ENCODE data around the gene DCXR. TPM values are rescaled to one million over a fixed set of nuclear protein-coding genes. Genes with fewer than 3 reads are reported as not detected.

Gene DCXR
- total and polyA plus RNA-seq, 10 of the 15 experiments (the other 5 are each of a cell fraction or from before 2014, with no cell fraction given), result 12.3 to 139 (median 88.9) TPM

DNA sequence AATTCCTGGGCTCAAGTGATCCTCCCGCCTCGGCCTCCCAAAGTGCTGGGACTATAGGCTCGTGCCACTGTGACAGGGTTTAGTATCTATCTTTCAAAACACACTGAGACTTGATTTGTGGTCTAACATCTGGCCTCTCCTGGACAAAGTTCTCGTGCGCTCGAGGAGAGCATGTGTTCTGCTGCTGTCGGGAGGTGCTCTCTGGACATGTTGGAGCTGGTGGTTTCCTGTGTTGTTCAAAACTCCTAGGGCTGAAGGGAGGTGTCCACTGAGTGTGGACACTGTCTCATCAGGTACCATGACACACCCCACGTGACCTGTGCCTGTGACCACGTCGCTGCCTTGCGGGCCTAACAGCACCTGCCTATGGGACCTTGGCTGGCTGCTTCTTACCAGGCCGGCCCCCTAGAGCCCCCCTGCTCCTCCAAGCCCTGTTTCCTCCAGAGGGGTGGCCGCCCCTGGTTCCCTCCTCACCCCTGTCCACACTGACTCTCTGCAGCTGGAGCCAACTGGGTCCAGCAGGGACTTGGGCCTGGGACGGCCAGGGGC lies 8.5 kb upstream of the DCXR start:
- no peaks in the 10 kb centered on the region for H3K9me3 ChIP-seq (replicated peaks; ENCODE audit: control insufficient read depth, insufficient read depth, low read length)
- ChIA-PET CTCF (no interaction called here), RAD21 (ENCODE audit: unreplicated experiment) (no interaction called here), SMC1A (ENCODE audit: uncharacterized antibody, unreplicated experiment) (no interaction called here), POLR2A (no interaction called here)
- BruUV-seq (replicated peaks), result no TSS peak
- WGBS (ENCODE audit: insufficient coverage, insufficient replicate concordance, low lambda C conversion rate, missing lambda C conversion rate), result 74% methylated on average over 14 of the region's 14 CpGs
- FAIRE-seq (no peak), DNase-seq (ENCODE audit: low read depth, low spot score) (no peak), ATAC-seq (no peak)
- in situ Hi-C loops (cut with MboI) (no loop called here), intact Hi-C loops (cut with micrococcal nuclease; ENCODE audit: unreplicated experiment) (no loop called here)
- no peaks in the 10 kb centered on the region for H3K4me1 ChIP-seq (ENCODE audit: control insufficient read depth, insufficient read depth, low read length)
- H3K36me3 ChIP-seq (ENCODE audit: control insufficient read depth in 2 of 2, insufficient read depth in 2 of 2, low read length in 1 of 2), result no peaks in the 10 kb centered on the region
- no peaks in the 10 kb centered on the region for H3K27me3 ChIP-seq (replicated peaks in 1 of 2; ENCODE audit: control insufficient read depth in 2 of 2, insufficient read depth in 2 of 2, low read length in 1 of 2)
- no peak overlapping the region for H2AFZ ChIP-seq (ENCODE audit: control insufficient read depth, low read depth, low read length)
- no peak overlapping the region for H3K27ac ChIP-seq (ENCODE audit: control insufficient read depth, insufficient read depth)
- H4K20me1 ChIP-seq (ENCODE audit: control insufficient read depth, insufficient read depth), result no peaks in the 10 kb centered on the region
- no peak overlapping the region for H3K4me2 ChIP-seq (ENCODE audit: control insufficient read depth, insufficient read depth)
- H3K9ac ChIP-seq (ENCODE audit: control insufficient read depth, insufficient read depth, low read length), result no peak overlapping the region
- H3K79me2 ChIP-seq (ENCODE audit: control insufficient read depth, insufficient read depth, low read length), result no peaks in the 10 kb centered on the region
- no peak overlapping the region for H3K4me3 ChIP-seq
- TF ChIP-seq FOXM1 (IDR thresholded peaks at IDR 0.05; ENCODE audit: low read depth, low read length) (no peak), ESRRA (IDR thresholded peaks at IDR 0.05; ENCODE audit: low read length) (no peak), SUPT20H (IDR thresholded peaks at IDR 0.05; ENCODE audit: borderline replicate concordance, control insufficient read depth, low read depth, low read length) (no peak), CBX5 (IDR thresholded peaks at IDR 0.05; ENCODE audit: low read depth) (no peak), ZNF207 (IDR thresholded peaks at IDR 0.05; ENCODE audit: borderline replicate concordance) (no peak), MEF2B (IDR thresholded peaks at IDR 0.05; ENCODE audit: partially characterized antibody, poor library complexity, severe bottlenecking) (no peak), EP300 (IDR thresholded peaks at IDR 0.05; ENCODE audit: borderline replicate concordance in 1 of 2, control insufficient read depth in 1 of 2, low read depth in 2 of 2, low read length in 2 of 2) (no peak), TCF3 (IDR thresholded peaks at IDR 0.05; ENCODE audit: borderline replicate concordance, insufficient read depth, low read depth, low read length) (no peak), RUNX3 (IDR thresholded peaks at IDR 0.05; ENCODE audit: low read length) (no peak)
- TF ChIP-seq, protein P1, sequence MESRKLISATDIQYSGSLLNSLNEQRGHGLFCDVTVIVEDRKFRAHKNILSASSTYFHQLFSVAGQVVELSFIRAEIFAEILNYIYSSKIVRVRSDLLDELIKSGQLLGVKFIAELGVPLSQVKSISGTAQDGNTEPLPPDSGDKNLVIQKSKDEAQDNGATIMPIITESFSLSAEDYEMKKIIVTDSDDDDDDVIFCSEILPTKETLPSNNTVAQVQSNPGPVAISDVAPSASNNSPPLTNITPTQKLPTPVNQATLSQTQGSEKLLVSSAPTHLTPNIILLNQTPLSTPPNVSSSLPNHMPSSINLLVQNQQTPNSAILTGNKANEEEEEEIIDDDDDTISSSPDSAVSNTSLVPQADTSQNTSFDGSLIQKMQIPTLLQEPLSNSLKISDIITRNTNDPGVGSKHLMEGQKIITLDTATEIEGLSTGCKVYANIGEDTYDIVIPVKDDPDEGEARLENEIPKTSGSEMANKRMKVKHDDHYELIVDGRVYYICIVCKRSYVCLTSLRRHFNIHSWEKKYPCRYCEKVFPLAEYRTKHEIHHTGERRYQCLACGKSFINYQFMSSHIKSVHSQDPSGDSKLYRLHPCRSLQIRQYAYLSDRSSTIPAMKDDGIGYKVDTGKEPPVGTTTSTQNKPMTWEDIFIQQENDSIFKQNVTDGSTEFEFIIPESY (IDR thresholded peaks at IDR 0.05), result no peak
- TF ChIP-seq, protein P2, sequence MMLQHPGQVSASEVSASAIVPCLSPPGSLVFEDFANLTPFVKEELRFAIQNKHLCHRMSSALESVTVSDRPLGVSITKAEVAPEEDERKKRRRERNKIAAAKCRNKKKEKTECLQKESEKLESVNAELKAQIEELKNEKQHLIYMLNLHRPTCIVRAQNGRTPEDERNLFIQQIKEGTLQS (IDR thresholded peaks at IDR 0.05; ENCODE audit: borderline replicate concordance, extremely low read depth, low read depth, low read length), result no peak
- TF ChIP-seq, protein P3, sequence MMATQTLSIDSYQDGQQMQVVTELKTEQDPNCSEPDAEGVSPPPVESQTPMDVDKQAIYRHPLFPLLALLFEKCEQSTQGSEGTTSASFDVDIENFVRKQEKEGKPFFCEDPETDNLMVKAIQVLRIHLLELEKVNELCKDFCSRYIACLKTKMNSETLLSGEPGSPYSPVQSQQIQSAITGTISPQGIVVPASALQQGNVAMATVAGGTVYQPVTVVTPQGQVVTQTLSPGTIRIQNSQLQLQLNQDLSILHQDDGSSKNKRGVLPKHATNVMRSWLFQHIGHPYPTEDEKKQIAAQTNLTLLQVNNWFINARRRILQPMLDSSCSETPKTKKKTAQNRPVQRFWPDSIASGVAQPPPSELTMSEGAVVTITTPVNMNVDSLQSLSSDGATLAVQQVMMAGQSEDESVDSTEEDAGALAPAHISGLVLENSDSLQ (IDR thresholded peaks at IDR 0.05), result no peak
- TF ChIP-seq, protein P4, sequence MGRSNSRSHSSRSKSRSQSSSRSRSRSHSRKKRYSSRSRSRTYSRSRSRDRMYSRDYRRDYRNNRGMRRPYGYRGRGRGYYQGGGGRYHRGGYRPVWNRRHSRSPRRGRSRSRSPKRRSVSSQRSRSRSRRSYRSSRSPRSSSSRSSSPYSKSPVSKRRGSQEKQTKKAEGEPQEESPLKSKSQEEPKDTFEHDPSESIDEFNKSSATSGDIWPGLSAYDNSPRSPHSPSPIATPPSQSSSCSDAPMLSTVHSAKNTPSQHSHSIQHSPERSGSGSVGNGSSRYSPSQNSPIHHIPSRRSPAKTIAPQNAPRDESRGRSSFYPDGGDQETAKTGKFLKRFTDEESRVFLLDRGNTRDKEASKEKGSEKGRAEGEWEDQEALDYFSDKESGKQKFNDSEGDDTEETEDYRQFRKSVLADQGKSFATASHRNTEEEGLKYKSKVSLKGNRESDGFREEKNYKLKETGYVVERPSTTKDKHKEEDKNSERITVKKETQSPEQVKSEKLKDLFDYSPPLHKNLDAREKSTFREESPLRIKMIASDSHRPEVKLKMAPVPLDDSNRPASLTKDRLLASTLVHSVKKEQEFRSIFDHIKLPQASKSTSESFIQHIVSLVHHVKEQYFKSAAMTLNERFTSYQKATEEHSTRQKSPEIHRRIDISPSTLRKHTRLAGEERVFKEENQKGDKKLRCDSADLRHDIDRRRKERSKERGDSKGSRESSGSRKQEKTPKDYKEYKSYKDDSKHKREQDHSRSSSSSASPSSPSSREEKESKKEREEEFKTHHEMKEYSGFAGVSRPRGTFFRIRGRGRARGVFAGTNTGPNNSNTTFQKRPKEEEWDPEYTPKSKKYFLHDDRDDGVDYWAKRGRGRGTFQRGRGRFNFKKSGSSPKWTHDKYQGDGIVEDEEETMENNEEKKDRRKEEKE (IDR thresholded peaks at IDR 0.05), result no peak
